Keratinocyte (primary cell): Measurements from ENCODE around the gene RNU5B-1.

ENCODE experiments used
- CTCF ChIP-seq, 3 experiments: IDR thresholded peaks in 1 of 3; conservative IDR thresholded peaks in 1 of 3; optimal IDR thresholded peaks in 1 of 3; 2 replicates in 2 of 3; 3 replicates in 1 of 3; pipeline versions ENCODE3 to v1.5.1; 2011; ENCODE audit warnings: low read length in 3 of 3, mild to moderate bottlenecking in 3 of 3, moderate library complexity in 2 of 3, control low read depth in 1 of 3, inconsistent platforms in 1 of 3; ENCODE audit not compliant: insufficient read depth in 2 of 3; ENCODE audit errors: extremely low read depth in 1 of 3
- EZH2 ChIP-seq: IDR thresholded peaks from one replicate; pipeline ENCODE4 v1.6.1; 2012; ENCODE audit warnings: inconsistent platforms, mild to moderate bottlenecking, low read length, moderate library complexity

GRCh38 chr15:65339920-65340319 lies 35.4 kb downstream of the RNU5B-1 start:
- TF ChIP-seq CTCF (optimal IDR thresholded peaks at IDR 0.05 in 1 of 3, IDR thresholded peaks at IDR 0.05 in 1 of 3, conservative IDR thresholded peaks at IDR 0.05 in 1 of 3; ENCODE audit: extremely low read depth in 1 of 3, insufficient read depth in 2 of 3, low read length in 3 of 3) = no peak
- no peak for TF ChIP-seq EZH2
